CMK (cell line): ENCODE data around the gene RERE.

Source experiments
- DNase-seq: peaks from one replicate; pipeline ENCODE4 v3.0.0-alpha.2; 2010; ENCODE audit warnings: low read depth

Gene RERE

DNA sequence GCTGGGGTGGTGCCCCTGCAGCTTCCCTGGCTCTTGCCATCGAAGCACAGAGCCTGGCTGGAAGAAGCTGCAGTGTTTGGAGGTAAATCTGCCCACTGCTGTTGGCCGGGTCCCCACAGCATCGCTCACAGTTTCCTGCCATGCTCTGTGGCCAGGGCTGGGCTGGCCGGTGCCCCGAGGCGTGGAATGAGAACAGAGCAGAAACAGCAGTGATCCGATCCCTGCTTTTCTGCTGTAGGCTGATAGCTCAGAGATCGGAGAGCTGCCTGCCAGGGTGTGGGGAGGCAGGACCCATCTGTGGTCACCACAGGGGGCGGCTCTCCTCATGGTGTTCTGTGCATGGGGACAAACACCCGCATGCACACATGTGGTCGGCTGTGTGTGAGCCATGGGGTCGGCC is 488.0 kb downstream of the RERE start:
- no peak for DNase-seq

DNA sequence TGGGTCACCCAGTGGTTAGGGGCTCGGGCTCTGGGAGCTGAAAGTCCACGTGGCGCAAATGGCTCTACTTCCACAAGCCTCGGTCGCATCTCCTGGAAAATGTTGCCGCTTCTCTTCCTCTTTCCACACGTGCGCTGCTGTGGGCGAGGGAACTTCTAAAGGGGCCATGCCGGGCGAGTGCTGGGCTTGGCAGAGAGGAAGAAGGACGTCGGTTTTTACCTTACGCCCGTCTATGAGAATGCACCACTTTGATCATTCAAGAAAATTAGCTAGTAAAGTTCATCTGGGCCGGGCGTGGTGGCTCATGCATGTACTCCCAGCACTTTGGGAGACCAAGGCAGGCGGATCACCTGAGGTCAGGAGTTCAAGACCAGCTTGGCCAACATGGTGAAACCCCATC is 489.2 kb downstream of the RERE start:
- DNase-seq: no peak

DNA sequence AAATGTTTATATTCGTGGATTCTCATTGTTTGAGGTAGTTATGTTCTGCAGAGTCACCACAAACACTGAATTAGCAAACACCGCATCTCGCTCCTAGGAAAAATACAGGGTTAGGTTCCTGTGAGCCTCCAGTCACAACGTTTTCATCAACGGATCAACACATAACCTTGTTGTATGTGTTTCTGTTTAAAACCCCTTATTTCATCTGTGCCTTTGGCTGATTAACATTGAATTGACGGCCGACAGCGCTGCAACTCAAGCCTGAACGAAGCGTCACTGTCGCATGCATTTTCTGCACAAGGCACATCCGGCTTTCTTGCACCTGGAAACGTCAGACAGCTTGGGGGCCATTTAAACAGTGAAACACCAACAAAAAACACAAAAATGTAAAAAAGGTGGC is 491.2 kb downstream of the RERE start:
- DNase-seq: no peak

DNA sequence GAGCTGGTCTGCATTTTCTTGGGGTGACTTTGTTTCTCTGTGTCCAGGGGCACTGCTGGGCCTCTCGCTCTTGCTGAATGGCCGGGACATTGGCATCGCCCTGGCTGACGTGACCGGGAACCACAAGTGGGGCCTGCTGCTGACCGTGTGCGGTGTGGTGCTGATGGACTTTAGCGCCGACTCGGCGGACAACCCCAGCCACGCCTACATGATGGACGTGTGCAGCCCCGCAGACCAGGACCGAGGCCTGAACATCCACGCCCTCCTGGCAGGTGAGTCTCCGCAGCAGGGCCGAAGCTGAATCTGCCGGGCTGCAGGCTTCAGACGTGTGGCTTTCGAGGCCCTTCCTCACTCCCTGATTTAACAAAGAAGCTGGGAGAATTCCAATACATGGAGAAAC is 491.7 kb downstream of the RERE start:
- no peak for DNase-seq

DNA sequence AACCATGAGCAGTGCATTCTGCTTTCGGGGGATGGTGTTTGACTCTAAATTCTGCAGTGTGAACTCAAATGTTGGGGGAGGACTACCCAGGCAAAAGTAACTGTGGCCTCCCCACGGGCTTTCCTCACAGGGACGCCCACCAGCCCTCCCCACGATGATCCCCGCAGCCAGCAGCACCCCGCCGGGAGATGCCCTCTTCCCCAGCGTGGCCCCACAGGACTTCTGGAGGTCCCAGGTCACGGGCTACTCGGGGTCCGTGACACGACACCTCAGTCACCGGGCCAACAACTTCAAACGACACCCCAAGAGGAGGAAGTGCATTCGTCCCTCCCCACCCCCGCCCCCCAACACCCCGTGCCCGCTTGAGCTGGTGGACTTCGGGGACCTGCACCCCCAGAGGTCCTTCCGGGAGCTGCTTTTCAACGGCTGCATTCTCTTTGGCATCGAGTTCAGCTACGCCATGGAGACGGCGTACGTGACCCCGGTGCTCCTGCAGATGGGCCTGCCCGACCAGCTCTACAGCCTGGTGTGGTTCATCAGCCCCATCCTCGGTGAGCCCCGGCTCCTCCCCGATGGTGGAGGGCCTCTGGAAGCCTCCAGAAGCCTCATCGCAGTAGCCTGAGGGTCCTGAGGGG is 493.1 kb downstream of the RERE start:
- no peak for DNase-seq

DNA sequence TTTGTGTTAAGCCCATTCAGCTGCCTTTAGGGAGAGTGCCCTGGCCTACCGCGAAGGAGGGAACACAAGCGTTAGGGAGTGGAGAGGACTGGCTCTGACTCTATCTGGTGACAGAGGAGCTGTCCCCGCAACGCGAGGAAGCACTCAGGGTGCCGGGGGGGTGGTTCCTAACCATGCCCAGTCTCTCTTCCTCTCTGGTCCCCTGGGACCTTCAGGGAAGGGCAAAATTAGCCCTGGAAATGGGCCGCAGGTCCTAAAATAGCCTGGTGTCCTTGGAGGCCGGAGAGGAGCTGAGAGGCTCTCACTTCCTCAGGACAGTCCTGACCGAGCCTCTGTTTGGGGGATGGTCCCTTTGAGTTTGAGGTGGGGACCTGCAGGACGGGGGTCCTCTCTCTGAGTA is 493.7 kb downstream of the RERE start:
- DNase-seq: no peak

DNA sequence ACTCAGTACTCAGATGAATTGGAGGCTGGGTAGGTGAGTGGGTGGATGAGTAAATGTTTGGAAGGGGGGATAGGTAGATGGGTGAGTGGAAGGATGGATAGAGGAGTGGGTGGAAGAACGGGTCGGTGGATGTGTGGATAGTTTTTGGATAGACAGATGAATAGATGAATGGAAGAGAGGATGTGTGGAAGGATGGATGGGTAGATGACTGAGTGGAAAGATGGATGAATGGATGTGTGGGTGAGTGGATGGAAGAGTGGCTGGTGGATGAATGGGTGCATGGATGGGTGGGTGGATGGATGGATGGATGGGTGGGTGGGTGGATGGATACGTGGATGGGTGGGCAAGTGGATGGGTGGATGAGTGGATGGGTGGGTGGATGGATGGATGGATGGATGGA is 495.8 kb downstream of the RERE start:
- no peak for DNase-seq

DNA sequence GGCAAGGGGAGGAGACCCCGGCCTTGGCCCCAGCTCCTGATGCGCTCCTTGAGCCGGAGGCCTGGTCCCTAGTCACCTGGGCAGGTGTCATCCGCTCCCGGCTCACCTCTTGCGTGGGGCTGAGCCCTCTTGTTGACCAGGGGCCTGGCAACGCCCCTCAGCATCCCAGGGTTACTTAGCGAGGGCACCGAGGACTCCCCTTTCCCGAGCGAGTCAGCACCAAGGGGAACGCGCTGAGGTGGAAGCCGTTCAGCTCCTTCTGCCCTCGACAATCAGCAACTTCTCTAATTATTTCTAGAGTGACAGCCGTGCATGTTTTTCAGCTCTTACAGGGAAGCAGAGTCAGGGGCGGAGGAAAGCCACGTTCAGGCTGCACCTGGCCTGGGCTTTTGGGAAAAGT is 499.0 kb downstream of the RERE start:
- DNase-seq: no peak

DNA sequence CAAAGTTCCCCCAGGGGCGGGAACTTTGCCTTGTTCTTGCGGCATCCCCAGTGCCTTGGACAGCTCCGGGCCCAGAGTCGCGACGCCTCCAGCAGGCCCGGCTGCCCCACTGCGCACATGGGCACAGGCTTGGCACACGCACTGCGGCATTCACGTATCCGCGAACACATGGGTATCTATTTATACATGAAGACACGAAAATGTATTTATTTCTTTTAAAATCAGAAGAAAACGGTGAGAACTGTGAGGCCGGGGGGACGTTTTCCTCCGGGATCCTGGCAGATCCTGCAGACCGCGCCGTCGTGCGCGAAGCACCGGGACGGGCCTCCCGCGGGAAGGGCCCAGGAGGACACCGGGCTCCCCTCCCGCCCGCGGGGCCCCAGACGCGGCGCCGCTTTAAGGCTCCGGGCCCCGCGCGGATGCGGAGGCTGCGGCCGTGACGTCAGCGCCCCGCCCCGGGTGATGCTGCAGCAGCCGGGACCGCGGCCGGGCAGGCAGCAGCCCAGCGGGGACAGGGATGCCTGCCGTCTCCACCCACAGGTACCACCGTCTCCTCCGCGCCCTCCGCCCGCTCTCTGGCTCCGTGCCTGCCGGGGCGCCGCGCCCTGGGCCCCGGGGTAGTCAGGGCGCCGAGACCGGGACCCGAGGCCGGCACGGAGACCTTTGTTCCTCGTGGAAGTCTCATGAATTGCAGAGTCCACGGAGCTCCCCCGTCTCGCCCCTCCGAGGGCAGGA is 499.6 kb downstream of the RERE start, which contains the start of gene SLC45A1:
SLC45A1 (plus strand) TSS at position 468 of the 735 bp plus-strand sequence. CDS start 6,216 bp downstream, outside the sequence.
- DNase-seq: no peak

DNA sequence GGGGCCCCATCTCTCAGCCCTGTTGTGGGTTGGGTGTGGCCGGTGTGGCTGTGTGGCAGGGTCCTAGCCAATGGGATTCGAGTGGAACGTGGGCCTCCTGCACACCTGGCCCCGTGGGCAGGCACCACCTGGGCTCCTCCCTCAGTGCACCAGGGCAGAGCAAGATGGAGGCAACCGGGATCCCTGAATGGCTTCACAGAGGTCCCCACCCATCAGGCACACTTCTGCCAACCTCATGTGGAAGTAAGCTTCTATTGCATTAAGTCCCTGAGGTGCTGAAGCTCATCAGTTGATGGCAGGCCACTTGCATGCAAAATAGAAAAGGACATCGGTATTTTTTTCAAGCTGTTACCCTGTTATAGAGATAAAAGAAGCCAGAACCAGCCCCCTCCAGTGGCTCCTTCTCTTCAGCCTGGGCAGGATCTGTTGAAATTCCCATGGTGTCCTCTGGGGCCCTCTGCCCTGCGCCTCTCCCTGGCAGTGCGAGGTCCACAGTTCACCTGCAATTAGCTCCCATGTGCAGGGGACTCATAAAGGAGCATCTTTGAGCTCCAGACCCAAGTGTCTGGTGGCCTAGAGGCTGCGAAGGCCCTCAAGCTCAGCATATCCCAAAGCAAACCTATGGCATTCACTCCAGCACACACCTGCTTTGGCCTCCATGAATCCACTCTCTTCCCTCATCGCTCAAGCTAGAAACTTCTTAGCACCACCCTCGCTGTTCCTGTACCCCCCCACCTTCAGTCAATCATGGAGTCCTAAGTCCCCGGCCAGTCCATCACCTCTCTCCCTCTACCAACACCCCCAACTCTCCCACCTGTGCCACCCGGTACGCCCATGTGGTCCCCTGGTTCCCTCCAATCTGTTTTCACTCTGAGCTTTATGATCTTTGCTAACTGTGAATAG is 501.6 kb downstream of the RERE start:
- DNase-seq: no peak

DNA sequence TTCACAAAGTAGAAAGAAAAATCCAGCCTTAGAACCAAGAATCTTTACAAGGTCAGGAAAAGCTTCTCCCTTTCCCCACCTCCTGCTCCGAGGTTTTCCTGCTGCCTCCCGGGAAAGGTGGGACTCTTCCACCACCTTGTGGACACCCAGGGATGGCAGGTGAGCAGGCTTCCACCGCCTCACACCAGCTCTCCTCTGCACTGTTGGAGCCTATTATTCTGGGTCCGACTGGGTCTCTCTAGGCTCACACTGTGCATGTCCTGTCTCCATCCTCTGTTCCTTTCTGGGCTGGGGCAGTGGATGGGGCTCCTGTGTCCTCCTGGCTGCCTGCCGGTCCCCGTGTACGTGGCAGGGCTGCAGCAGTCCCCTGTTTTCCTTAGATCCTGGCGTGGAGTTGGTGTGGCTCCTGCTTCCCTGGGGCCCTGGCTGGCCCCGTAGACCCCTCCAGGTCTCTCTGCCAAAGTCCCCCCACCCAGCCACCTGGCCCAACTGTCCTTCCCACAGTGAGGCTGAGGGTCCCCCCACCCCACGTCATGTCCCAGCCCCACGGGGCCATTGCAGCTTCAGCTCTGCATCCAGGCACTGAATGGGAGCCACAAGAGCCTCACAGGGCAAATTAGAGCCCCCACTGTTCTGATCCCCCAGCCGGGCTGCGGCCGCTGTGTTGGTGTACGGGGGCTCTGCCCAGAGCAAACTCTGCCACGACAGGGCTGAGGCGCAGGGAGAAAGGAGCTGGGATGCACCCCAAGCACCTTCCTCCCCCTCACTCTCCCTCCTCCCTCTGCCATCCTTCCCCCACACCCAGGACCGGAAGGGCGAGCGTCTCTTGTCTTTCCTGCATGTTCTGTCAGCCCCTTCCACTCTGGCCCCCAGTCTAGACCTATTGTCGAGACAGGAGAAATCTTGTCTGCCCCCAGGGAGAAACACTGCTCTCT is 502.8 kb downstream of the RERE start:
- no peak for DNase-seq

DNA sequence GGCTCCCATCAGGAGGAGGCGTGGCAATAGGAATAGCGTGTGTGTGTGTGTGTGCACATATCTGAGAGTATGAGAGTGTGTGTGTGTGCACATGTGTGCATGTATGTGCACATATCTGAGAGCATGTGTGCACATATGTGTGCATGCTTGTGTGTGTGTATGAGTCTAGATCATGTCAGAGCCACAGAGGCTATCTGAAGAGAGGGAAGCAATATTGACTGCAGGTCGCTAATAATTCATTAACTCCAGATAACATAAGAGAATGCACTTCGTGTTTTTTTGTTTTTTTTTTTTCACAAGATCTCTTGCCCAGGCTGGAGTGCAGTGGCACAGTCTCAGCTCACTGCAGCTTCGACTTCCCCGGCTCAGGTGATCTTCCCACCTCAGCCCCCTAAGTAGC is 504.2 kb downstream of the RERE start:
- DNase-seq: no peak

DNA sequence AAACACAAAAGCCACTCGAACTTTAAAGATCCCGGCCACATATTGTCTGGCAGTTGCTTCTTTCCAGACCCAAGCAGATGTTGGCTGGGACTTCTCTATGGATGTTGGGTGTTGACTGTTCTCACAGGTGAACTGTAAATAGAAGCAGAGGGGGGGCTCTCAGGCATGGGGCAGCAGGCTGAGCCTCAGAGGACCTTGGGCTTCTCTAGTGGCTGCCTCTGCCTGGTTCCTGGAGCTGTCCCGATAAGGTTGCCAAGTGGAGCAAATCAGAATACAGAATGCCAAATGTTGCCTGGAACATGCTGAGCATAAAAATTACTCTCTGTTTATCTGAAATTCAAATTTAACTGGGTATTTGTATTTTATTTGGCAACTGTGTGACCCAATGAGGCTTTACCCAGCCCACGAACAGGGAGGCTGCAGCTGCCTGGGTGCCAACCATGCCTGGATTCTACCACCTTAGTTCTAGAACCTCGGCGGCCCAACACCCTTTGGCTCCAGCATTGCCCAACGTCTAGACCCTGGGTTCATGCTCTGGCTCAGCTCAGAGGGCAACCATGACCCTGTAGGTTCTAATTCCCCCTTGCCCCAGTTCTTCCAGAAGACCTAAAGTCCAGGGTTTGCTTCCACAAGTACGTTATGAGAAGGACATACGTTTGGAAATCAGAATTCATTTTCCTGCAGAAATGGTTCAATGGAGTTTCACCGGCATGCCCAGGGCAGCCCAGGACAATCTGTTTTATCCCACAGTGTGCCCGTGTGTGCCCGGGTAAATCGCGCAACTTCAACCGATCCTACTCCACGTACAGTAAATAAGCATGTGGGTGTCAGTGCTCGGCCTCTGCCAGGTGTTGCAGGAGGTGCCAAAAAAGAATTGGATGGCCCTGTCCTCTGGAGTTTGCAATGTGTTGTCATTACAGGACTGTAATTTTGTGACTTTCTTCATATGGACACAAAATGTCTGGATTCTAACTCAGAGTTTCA is 504.9 kb downstream of the RERE start:
- DNase-seq: no peak

DNA sequence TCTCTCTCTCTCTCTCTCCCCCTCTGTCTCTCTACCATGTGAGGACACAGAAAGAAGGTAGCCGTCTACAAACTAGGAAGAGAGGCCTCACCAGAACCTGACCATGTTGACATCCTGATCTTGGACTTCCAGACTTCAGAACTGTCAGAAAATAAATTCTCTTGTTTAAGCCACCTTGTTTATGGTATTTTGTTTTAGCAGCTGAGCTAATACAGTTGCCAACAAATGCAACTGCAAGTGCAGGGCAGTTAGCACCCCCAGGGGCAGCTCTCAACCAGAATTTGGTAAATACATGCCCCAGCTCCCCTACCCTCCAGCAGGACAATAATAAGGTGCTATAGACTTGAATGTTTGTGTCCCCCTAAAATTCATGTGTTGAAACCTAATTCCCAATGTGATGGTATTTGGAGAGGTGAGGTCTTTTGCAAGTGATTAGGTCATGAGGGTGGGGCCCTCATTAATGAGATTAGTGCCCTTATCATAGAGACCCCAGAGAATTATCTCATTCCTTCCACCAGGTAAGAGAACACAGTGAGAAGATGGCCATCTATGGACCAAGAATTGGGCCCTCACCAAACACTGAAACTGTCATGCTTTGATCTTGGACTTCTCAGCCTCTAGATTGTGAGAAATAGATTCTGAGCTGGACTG is 506.2 kb downstream of the RERE start:
- no peak for DNase-seq

DNA sequence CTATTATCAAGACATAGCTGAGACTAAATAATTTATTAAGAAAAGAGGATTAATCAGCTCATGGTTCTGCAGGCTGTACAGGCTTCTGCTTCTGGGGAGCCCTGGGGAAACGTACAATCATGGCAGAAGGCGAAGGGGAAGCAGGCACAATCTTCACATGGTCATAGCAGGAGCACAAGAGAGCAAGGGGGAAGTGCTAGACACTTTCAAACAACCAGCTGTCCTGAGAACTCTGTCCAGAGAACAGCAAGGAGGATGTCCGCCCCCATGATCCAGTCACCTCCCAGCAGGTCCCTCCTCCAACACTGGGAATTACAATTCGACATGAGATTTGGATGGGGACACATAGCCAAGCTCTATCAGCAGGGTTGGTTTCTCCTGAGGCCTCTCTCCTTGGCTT is 509.8 kb downstream of the RERE start:
- no peak for DNase-seq

DNA sequence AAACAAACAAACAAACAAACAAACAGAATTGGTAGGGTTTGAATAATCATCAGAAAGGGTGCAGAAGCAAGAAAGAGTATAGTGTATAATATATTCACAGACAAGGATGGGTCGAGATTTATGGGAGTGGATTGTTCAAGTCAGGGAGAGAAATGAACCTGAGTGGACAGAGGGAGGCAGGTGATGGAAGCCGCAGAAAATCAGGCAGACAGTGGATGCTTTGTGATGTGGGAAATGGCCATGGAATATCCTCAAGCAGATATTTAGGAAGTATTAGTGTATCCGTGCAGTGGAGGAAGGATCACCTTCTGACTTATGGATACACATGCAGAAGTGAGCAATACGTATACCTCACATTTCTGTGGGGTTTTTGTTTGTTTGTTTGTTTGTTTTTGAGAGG is 513.6 kb downstream of the RERE start:
- DNase-seq: no peak

DNA sequence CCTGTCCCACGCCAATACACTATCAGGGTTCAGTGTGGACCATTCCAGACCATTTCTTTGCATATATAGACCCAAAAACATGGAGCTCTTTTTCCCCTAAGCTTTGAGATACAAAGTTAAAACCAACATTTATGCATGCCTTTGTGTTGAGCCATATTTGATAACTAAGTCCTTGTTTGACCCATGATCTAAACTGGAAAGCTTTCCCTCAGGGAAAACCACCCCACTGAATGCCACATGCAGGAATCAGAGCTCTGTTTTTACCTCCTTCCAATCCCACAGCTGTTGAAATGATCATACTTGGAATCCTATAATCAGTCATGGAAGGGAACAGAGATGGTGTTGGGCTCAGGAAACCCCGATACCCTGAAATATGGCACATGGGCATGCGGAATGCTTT is 514.3 kb downstream of the RERE start:
- DNase-seq: no peak
